GM19238 (cell line): ENCODE data around the gene KRTAP10-3.

Source experiments
- DNase-seq: peaks from one replicate; pipeline ENCODE4 v3.0.0; 2011; ENCODE audit warnings: low spot score; ENCODE audit not compliant: insufficient read length

Gene KRTAP10-3

DNA sequence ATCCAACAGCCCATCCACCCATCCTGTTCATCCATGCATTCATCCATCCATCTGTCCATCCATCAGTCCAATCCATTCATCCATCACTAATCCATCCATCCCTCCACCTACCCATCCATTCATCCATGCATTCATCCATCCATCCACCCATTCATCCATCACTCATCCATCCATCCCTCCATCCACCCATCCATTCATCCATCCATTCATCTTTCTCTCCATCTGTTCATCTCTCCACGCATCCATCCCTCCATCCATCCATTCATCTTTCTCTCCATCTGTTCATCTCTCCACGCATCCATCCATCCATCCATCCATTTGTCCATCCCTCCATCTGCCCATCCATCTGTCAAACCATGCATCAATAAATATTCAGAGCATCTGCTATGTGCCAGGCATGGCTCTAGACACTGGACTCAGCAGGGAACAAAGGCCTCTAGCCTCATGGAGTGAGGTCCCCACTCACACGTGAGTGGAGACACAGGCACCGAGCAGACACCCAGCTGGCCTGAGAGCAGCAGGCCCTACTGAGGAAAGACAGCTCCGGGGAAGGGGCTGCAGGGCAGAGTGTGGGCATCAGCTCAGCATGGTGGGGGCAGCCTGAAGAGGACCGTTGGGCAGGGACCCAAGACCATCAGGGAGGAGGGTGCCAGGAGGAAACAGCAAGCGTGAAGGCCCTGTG lies 28.2 kb downstream of the KRTAP10-3 start:
- no peak for DNase-seq

DNA sequence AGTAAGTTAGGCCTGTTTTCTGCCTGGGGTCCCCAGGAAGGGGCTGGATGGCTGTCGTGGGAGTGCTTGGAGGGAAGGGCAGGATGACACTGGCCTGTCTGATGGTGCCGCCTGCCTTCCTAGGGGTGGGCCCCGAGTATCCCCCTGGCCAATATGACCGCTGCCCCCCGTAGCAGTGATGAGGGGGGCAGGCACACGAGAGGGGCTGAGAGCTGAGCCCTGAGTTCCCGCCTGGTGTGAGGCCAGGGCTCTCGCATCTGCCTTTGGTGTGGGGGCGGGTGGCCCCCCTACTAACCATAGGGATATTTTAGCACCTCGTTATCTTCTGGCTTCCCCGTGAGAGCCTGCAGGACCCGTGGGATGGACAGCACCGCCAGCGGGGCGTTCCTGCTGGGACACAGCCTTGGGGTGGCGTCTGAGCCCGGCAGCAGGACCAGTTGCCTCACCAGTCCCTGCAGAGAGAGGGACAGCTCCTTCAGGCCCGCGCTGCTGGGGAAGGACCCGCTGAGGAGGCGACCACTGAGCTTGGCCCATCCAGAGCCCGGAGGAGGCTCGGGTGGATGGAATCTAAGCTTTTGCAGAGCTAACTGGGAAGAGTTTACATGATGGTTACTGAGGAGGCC lies 29.0 kb downstream of the KRTAP10-3 start:
- no peak for DNase-seq

- DNase-seq: no peak
Observed at GRCh38 chr21:44529011-44529421, 29.6 kb downstream of the KRTAP10-3 start.

DNA sequence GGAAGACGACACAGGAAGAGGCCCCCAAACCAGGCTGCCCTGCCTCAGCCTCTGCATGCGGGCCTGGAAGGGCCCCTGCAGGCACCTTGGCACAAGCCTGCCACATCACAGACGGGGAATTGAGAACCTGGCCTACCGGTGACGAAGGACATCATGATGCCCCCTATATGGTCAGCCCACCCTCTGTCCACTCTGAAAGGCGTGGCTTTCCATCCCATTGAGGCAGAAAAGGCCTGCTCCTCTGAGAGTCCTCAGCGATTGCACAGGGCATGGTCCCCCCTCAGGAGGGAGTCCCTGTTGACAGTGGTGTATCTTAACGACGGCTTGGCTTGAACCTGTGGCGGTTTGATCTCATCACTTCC lies 30.0 kb downstream of the KRTAP10-3 start:
- DNase-seq: no peak

DNA sequence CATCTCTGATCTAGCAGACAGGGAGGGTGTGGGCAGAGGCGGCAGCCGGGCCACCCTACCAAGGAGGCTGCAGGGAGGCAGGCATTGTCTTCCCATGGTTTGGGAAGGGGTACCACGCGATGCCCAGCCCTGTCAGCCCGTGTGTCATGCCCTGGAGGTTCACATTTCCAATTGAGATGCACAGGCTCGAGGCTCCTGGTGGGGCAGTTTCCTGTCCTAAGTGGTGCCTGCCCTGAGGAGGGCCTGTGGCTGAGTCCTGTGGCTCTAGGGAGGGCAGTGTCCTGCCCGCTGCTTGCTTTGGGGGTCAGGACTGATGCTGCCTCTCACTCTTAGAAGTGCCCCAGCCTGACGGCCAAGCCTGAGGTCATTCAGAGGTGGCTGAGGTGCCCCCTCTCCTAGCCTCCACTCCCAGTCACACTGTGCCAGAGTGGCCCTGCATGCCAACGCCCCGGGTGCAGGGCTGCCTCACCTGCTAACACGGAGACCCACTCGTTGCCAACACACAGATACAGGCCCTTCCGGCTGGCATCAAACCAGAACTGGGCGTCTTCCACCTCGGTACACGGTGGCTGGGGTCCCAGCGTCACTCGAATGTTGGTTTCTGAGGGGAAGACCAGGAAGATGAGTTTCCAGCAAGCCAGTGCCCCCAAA lies 30.5 kb downstream of the KRTAP10-3 start:
- no peak for DNase-seq

DNA sequence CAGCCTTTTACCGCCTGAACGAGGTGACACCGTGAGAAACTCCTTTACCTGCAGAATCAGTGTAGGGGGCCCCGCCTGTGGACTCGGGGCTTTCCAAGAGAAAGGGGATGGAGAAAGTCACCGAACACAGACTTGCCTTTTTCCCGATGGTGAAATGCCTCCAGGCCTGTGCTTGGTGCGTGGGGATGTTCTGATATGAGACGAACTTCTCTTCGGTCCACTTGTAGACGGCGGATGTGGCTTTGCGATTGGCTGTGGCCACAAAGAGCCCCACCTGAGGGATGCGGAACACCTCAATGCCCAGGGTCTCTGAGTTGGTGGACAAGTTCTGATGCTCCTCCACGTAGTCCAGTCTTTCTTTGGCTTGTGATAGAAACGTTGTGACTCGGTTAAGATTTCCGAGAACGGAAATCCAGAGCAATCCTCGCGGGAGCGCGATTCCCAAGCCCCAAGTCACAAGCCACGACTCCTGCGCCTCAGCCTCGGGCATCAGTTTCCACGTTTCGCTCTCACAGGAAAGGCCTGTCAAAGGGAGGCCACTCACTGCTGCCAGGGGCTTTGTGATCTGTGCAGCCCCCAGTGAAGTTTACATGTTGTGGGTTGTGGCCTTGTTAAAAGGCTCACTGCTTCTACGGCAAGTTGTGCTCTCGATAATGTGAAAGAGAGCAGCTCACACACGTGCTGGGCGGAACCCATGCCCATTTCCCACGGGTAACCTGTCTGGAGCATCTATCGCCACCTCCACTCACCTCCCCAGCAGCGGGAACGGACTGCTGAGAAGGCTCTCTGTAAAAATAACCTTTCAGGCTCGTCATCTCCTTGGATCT lies 31.2 kb downstream of the KRTAP10-3 start:
- DNase-seq: no peak

DNA sequence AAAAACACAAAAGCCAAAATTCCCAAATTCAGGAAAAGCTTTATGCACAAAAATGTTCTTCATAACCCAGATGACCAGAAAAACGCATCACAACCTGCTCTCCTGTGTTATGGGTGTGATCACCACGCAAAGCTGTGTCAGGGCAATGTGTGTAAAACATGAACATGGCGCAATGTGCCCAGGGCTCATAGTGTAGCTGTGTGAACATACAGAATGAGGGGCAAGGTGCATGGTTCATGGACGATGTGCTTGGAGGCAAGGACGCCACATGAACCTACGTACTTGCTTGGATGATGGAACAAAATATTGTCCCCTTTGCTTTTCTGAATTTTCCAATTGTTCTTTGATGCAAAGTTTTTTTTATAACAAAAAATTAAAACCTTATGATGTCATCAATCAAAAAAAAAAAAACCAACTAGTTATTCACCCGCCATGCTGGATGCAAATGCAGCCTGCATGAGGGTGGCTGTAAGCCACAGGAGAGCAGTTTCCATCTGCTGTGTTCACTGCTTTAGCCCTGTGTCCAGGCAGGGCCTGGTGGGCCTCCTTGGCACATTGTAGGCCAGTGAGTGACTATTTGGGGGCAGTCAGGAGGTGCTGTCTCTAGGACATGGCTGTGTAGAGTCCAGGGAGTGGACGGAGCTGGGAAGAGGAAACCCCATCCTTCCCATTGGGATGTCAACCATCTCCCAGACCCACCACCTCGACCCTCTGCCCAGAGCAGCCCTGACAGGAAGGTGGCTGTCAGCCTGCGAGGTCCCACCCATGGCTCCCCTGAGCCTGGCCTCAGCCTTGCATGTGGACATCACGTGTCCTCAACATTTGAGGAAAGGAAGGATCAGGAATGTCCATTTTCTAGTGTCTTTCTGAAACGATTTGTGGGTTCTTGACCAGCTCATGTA lies 32.2 kb downstream of the KRTAP10-3 start:
- DNase-seq: no peak

DNA sequence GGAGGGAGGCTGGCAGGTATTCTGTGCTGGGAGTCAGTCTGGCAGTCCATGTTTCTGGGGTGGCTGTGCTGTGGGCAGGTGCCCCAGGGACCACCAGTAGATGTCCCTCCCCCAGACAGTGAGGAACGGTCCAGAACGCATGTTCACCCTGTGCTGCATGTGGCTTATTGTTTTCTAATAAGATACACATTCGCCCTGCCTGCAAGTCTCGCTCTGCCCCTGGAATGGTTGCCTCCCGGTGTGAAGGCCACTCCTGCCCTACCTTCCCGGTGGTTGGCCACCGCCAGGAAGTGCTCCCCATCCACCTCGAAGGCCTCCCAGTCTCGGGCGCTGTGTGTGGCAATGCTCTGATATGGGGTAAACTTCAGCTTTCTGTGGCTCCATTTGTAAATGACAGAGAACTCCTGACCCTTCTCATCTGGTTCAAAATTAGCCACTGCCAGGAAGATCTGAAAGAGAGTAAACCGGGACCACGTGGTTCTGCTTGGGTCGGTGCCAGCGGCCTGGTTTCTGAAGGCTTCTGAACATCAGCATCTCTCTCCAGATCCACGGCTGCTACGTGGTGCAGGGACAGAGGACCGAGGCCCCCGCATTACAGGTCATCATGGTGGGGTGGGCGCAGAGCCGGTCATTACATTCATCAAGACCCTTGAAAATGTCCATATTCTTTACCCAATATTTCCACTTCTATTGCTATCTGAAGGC lies 33.1 kb downstream of the KRTAP10-3 start:
- DNase-seq: no peak

- DNase-seq: no peak
Observed at GRCh38 chr21:44524414-44525371, 33.9 kb downstream of the KRTAP10-3 start.

- no peak for DNase-seq
Observed at GRCh38 chr21:44523567-44524413, 34.8 kb downstream of the KRTAP10-3 start.

GRCh38 chr21:44522753-44523204 lies 35.8 kb downstream of the KRTAP10-3 start:
- no peak for DNase-seq

- DNase-seq: no peak
Observed at GRCh38 chr21:44521928-44522752, 36.5 kb downstream of the KRTAP10-3 start.

GRCh38 chr21:44521301-44521927 lies 37.2 kb downstream of the KRTAP10-3 start:
- DNase-seq: no peak

- DNase-seq: no peak
Observed at GRCh38 chr21:44520326-44521300, 38.0 kb downstream of the KRTAP10-3 start.
